ENCODE measurements around the gene RGS21. TPM values are rescaled to one million over a fixed set of nuclear protein-coding genes. Genes with fewer than 3 reads are reported as not detected.

RGS21 gene
- total RNA-seq, 4 donors from 2014 or later, result not detected

GRCh38 chr1:192375306-192375705, 58.5 kb downstream of the RGS21 start:
- Histone ChIP-seq H3K4me1 (no peaks in the 10 kb centered on the region), H3K36me3 (no peaks in the 10 kb centered on the region), H3K27me3 (no peaks in the 10 kb centered on the region), H3K9me3 (no peaks in the 10 kb centered on the region), H3K27ac (no peak overlapping the region), H3K4me3 (no peak overlapping the region)
- DNase-seq, result no peak
- TF ChIP-seq CTCF (IDR thresholded peaks at IDR 0.05) (no peak), POLR2A (IDR thresholded peaks at IDR 0.05) (no peak)
- intact Hi-C loops (cut with DNase I; ENCODE audit: low total_unique reads), result no loop called here

GRCh38 chr1:192376374-192376773, 59.6 kb downstream of the RGS21 start:
- Histone ChIP-seq H3K27ac (no peak overlapping the region), H3K36me3 (no peaks in the 10 kb centered on the region), H3K9me3 (no peaks in the 10 kb centered on the region), H3K4me1 (no peaks in the 10 kb centered on the region), H3K27me3 (no peaks in the 10 kb centered on the region), H3K4me3 (no peak overlapping the region)
- no peak for DNase-seq
- intact Hi-C loops (cut with DNase I; ENCODE audit: low total_unique reads), result no loop called here
- TF ChIP-seq CTCF (IDR thresholded peaks at IDR 0.05) (no peak), POLR2A (IDR thresholded peaks at IDR 0.05) (no peak)

GRCh38 chr1:192378276-192378675, 61.5 kb downstream of the RGS21 start:
- Histone ChIP-seq H3K4me3 (no peak overlapping the region), H3K27ac (no peak overlapping the region), H3K27me3 (no peaks in the 10 kb centered on the region), H3K9me3 (no peaks in the 10 kb centered on the region), H3K36me3 (no peaks in the 10 kb centered on the region), H3K4me1 (no peaks in the 10 kb centered on the region)
- DNase-seq, result no peak
- intact Hi-C loops (cut with DNase I; ENCODE audit: low total_unique reads), result no loop called here
- TF ChIP-seq POLR2A (IDR thresholded peaks at IDR 0.05), result no peak
- no peak for TF ChIP-seq CTCF (IDR thresholded peaks at IDR 0.05)

GRCh38 chr1:192378878-192379277, 62.1 kb downstream of the RGS21 start:
- Histone ChIP-seq H3K4me3 (no peak overlapping the region), H3K36me3 (no peaks in the 10 kb centered on the region), H3K27me3 (no peaks in the 10 kb centered on the region), H3K9me3 (no peaks in the 10 kb centered on the region), H3K27ac (no peak overlapping the region), H3K4me1 (no peaks in the 10 kb centered on the region)
- TF ChIP-seq POLR2A (IDR thresholded peaks at IDR 0.05), result no peak
- TF ChIP-seq CTCF (IDR thresholded peaks at IDR 0.05), result no peak
- intact Hi-C loops (cut with DNase I; ENCODE audit: low total_unique reads), result no loop called here
- DNase-seq, result no peak

GRCh38 chr1:192379554-192379953, 62.8 kb downstream of the RGS21 start:
- Histone ChIP-seq H3K4me1 (no peaks in the 10 kb centered on the region), H3K9me3 (no peaks in the 10 kb centered on the region), H3K36me3 (no peaks in the 10 kb centered on the region), H3K27ac (no peak overlapping the region), H3K4me3 (no peak overlapping the region), H3K27me3 (no peaks in the 10 kb centered on the region)
- intact Hi-C loops (cut with DNase I; ENCODE audit: low total_unique reads), result no loop called here
- TF ChIP-seq CTCF (IDR thresholded peaks at IDR 0.05) (no peak), POLR2A (IDR thresholded peaks at IDR 0.05) (no peak)
- DNase-seq, result no peak

Data from uterus (tissue), 4 donors.